ENCODE measurements around the gene BEND2. TPM values are rescaled to one million over a fixed set of nuclear protein-coding genes. Genes with fewer than 3 reads are reported as not detected.

The BEND2 gene
- total and polyA plus RNA-seq, 2 of the 8 experiments (the other 6 are each of a cell fraction or from before 2014, with no cell fraction given): not detected

DNA sequence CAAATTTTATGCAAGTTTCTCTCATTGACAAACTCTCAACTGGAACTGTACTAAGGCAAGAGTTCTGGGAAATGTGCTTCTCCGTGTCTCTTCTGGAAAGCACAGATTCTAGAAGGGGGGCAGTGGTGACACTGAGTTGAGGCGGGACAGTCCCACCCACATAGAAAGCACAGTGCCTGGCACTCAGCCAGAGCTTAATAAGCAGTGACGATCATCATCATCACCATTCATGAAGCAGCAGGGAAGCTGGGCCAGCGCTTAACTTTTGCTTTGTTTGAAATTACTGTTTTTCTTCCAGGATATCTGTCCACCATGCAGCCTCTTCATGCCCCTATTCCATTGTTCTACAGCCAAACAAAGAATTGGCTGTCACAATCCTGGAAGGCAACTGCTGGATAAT, 60.3 kb downstream of the BEND2 start (continued):
- TF ChIP-seq, protein P1, sequence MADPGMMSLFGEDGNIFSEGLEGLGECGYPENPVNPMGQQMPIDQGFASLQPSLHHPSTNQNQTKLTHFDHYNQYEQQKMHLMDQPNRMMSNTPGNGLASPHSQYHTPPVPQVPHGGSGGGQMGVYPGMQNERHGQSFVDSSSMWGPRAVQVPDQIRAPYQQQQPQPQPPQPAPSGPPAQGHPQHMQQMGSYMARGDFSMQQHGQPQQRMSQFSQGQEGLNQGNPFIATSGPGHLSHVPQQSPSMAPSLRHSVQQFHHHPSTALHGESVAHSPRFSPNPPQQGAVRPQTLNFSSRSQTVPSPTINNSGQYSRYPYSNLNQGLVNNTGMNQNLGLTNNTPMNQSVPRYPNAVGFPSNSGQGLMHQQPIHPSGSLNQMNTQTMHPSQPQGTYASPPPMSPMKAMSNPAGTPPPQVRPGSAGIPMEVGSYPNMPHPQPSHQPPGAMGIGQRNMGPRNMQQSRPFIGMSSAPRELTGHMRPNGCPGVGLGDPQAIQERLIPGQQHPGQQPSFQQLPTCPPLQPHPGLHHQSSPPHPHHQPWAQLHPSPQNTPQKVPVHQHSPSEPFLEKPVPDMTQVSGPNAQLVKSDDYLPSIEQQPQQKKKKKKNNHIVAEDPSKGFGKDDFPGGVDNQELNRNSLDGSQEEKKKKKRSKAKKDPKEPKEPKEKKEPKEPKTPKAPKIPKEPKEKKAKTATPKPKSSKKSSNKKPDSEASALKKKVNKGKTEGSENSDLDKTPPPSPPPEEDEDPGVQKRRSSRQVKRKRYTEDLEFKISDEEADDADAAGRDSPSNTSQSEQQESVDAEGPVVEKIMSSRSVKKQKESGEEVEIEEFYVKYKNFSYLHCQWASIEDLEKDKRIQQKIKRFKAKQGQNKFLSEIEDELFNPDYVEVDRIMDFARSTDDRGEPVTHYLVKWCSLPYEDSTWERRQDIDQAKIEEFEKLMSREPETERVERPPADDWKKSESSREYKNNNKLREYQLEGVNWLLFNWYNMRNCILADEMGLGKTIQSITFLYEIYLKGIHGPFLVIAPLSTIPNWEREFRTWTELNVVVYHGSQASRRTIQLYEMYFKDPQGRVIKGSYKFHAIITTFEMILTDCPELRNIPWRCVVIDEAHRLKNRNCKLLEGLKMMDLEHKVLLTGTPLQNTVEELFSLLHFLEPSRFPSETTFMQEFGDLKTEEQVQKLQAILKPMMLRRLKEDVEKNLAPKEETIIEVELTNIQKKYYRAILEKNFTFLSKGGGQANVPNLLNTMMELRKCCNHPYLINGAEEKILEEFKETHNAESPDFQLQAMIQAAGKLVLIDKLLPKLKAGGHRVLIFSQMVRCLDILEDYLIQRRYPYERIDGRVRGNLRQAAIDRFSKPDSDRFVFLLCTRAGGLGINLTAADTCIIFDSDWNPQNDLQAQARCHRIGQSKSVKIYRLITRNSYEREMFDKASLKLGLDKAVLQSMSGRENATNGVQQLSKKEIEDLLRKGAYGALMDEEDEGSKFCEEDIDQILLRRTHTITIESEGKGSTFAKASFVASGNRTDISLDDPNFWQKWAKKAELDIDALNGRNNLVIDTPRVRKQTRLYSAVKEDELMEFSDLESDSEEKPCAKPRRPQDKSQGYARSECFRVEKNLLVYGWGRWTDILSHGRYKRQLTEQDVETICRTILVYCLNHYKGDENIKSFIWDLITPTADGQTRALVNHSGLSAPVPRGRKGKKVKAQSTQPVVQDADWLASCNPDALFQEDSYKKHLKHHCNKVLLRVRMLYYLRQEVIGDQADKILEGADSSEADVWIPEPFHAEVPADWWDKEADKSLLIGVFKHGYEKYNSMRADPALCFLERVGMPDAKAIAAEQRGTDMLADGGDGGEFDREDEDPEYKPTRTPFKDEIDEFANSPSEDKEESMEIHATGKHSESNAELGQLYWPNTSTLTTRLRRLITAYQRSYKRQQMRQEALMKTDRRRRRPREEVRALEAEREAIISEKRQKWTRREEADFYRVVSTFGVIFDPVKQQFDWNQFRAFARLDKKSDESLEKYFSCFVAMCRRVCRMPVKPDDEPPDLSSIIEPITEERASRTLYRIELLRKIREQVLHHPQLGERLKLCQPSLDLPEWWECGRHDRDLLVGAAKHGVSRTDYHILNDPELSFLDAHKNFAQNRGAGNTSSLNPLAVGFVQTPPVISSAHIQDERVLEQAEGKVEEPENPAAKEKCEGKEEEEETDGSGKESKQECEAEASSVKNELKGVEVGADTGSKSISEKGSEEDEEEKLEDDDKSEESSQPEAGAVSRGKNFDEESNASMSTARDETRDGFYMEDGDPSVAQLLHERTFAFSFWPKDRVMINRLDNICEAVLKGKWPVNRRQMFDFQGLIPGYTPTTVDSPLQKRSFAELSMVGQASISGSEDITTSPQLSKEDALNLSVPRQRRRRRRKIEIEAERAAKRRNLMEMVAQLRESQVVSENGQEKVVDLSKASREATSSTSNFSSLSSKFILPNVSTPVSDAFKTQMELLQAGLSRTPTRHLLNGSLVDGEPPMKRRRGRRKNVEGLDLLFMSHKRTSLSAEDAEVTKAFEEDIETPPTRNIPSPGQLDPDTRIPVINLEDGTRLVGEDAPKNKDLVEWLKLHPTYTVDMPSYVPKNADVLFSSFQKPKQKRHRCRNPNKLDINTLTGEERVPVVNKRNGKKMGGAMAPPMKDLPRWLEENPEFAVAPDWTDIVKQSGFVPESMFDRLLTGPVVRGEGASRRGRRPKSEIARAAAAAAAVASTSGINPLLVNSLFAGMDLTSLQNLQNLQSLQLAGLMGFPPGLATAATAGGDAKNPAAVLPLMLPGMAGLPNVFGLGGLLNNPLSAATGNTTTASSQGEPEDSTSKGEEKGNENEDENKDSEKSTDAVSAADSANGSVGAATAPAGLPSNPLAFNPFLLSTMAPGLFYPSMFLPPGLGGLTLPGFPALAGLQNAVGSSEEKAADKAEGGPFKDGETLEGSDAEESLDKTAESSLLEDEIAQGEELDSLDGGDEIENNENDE (IDR thresholded peaks at IDR 0.05; ENCODE audit: insufficient replicate concordance, low read length): no peak
- TF ChIP-seq CHD2 (IDR thresholded peaks at IDR 0.05; ENCODE audit: low read length) (no peak), MAFK (IDR thresholded peaks at IDR 0.05; ENCODE audit: low read depth, low read length) (no peak), TCF12 (IDR thresholded peaks at IDR 0.05; ENCODE audit: low read depth, low read length) (no peak), PHF8 (conservative IDR thresholded peaks at IDR 0.05; ENCODE audit: low read depth, low read length) (no peak), RAD21 (IDR thresholded peaks at IDR 0.05 in 1 of 2, conservative IDR thresholded peaks at IDR 0.05 in 1 of 2; ENCODE audit: low read depth in 2 of 2, low read length in 2 of 2) (no peak), NRF1 (IDR thresholded peaks at IDR 0.05; ENCODE audit: low read depth, low read length) (no peak)
- TF ChIP-seq, protein P2, sequence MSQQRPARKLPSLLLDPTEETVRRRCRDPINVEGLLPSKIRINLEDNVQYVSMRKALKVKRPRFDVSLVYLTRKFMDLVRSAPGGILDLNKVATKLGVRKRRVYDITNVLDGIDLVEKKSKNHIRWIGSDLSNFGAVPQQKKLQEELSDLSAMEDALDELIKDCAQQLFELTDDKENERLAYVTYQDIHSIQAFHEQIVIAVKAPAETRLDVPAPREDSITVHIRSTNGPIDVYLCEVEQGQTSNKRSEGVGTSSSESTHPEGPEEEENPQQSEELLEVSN (IDR thresholded peaks at IDR 0.05): no peak

Measured in H1 (cell line).